Measurements from ENCODE around the gene SLC22A17. TPM values are rescaled to one million over a fixed set of nuclear protein-coding genes. Genes with fewer than 3 reads are reported as not detected.

SLC22A17 gene
- total RNA-seq, 1 experiment from 2014 or later: not detected

DNA sequence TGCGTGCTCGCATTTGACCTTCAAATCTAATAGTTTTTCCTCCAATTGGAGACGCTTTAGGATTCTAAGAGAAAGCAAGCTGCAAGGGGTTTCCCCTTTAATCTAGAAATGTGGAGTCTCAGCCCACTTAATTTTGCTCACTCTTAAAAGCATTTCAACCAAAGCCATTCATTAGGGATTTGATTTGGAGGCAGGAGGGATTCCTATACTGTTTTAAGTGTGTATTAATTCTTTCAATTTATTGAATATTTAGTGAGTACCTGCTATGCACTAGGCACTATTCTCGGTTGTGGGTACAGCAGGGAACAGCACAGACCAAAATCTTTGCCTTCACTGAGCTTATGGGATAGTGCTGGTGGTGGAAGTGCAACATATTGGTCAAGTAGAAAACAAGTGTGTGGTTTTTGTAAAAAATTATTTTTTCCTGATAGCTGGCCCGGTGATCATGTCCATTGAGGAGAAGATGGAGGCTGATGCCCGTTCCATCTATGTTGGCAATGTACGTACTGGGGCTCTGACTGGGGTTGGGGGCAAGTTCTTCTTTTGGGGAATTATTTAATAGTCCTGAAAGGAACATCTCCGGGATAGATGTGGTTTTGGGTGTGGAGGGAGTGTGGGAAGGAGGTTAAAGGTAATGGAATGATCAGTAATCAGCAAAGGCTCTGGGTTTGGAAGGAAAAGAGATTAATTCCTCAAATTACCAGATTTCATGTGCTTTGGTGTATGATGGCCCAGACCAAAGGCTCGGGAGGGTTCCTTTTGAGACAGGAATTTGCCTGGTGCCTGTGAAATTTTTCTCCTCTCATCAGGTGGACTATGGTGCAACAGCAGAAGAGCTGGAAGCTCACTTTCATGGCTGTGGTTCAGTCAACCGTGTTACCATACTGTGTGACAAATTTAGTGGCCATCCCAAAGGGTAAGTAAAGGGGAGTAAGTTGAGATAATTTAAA lies 29.8 kb downstream of the SLC22A17 start:
- Histone ChIP-seq H3K9me2 (ENCODE audit: insufficient read depth) (no peaks in the 10 kb centered on the region), H3F3A (ENCODE audit: insufficient read depth, low read depth) (peaks cover 26% of the 10 kb centered on the region; the same call in 1 of the 2 replicates), H3K9me3 (ENCODE audit: insufficient read depth, low read depth) (no peaks in the 10 kb centered on the region), H3K4me3 (peak overlapping the region; percentile 98), H2AFZ (no peak overlapping the region), H3K27me3 (ENCODE audit: insufficient read depth, low read depth) (no peaks in the 10 kb centered on the region), H3K27ac (0 out of 2 replicates have a peak overlapping the region, but pooled peaks have one; percentile 46), H3K4me1 (replicated peaks; ENCODE audit: insufficient read depth) (peaks cover 15% of the 10 kb centered on the region), H4K20me1 (ENCODE audit: insufficient read depth) (no peaks in the 10 kb centered on the region), H3K4me2 (peak overlapping the region; percentile 90), H3K79me2 (ENCODE audit: low read depth) (peaks cover 24% of the 10 kb centered on the region), H3K36me3 (ENCODE audit: low read depth) (peaks cover 20% of the 10 kb centered on the region; the same call in 1 of the 2 replicates)
- DNase-seq: no peak
- BruUV-seq (replicated peaks): no TSS peak
- TF ChIP-seq EZH2 (IDR thresholded peaks at IDR 0.05; ENCODE audit: low read depth): no peak
- TF ChIP-seq, protein P1, sequence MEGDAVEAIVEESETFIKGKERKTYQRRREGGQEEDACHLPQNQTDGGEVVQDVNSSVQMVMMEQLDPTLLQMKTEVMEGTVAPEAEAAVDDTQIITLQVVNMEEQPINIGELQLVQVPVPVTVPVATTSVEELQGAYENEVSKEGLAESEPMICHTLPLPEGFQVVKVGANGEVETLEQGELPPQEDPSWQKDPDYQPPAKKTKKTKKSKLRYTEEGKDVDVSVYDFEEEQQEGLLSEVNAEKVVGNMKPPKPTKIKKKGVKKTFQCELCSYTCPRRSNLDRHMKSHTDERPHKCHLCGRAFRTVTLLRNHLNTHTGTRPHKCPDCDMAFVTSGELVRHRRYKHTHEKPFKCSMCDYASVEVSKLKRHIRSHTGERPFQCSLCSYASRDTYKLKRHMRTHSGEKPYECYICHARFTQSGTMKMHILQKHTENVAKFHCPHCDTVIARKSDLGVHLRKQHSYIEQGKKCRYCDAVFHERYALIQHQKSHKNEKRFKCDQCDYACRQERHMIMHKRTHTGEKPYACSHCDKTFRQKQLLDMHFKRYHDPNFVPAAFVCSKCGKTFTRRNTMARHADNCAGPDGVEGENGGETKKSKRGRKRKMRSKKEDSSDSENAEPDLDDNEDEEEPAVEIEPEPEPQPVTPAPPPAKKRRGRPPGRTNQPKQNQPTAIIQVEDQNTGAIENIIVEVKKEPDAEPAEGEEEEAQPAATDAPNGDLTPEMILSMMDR (conservative IDR thresholded peaks at IDR 0.05): no peak
- ChIA-PET POLR2A (ENCODE audit: unreplicated experiment) (interaction anchor here (0.6 kb wide), 2 partner anchors 16 to 155 kb away, joined by 7 to 12 read pairs; partner anchors contain the start of gene BCL2L2), CTCF (interaction anchor here (0.8 to 1.2 kb wide), 2 partner anchors 22 to 202 kb away, joined by 3 to 4 read pairs; no protein-coding TSS in a partner anchor)
- intact Hi-C loops (cut with micrococcal nuclease; ENCODE audit: unreplicated experiment): loop anchor here (5.0 kb wide), 1 partner anchor 144 kb away; the partner anchor contains the start of gene NGDN

DNA sequence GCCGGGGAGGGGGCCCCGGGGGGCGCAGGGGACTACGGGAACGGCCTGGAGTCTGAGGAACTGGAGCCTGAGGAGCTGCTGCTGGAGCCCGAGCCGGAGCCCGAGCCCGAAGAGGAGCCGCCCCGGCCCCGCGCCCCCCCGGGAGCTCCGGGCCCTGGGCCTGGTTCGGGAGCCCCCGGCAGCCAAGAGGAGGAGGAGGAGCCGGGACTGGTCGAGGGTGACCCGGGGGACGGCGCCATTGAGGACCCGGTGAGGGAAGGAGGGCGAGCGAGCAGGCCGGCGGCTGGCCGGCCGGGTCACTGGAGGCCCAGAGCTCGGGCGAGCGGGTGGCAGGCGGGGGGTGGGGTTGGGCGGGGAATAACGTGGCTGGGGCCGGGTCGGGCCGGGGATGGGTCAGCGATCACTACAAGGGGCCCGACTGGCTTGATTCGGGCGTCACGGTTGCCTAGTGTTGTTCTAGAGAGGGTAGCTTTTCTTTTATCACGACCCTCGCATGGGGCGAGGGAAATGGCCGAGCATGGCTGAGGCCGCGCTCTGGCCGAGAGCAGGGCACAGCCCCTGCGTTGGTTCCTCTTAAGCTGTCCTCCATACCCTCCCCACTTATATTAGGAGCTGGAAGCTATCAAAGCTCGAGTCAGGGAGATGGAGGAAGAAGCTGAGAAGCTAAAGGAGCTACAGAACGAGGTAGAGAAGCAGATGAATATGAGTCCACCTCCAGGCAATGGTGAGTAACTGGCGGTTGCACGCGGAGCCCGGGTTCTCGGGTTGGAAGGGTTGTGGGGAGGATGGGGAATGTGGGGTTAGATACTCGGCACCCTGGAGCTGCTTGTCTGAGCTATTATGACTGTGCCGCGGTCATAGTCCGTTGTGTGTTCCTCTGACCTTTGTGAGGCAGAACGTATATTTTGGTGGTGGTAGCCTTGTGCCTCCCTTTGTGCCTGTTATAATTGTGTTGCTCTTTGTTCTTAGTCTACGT lies 30.8 kb downstream of the SLC22A17 start:
- no peak for TF ChIP-seq EZH2 (IDR thresholded peaks at IDR 0.05; ENCODE audit: low read depth)
- TF ChIP-seq, protein P1 (conservative IDR thresholded peaks at IDR 0.05): no peak
- DNase-seq: peak in 1 of 2 experiments; percentile 36
- H4K20me1 ChIP-seq (ENCODE audit: insufficient read depth): no peaks in the 10 kb centered on the region
- peaks cover 24% of the 10 kb centered on the region for H3K79me2 ChIP-seq (ENCODE audit: low read depth)
- H3F3A ChIP-seq (ENCODE audit: insufficient read depth, low read depth): peaks cover 16% of the 10 kb centered on the region; the same call in 1 of the 2 replicates
- H3K9me2 ChIP-seq (ENCODE audit: insufficient read depth): no peaks in the 10 kb centered on the region
- POLR2A ChIA-PET (ENCODE audit: unreplicated experiment): interaction anchor here (0.6 to 0.7 kb wide), 4 partner anchors 14 to 156 kb away, joined by 3 to 12 read pairs (median 8); no protein-coding TSS in a partner anchor
- BruUV-seq (replicated peaks): no TSS peak
- peak overlapping the region; percentile 55; the same call in 1 of the 2 replicates for H3K27ac ChIP-seq
- H2AFZ ChIP-seq: no peak overlapping the region
- peaks cover 15% of the 10 kb centered on the region for H3K4me1 ChIP-seq (replicated peaks; ENCODE audit: insufficient read depth)
- H3K27me3 ChIP-seq (ENCODE audit: insufficient read depth, low read depth): no peaks in the 10 kb centered on the region
- peak overlapping the region; percentile 90 for H3K4me2 ChIP-seq
- H3K36me3 ChIP-seq (ENCODE audit: low read depth): peaks cover 20% of the 10 kb centered on the region; the same call in 1 of the 2 replicates
- CTCF ChIA-PET: interaction anchor here (0.5 to 0.8 kb wide), 7 partner anchors 21 to 428 kb away, joined by 3 to 7 read pairs (median 4); no protein-coding TSS in a partner anchor
- H3K4me3 ChIP-seq: peak overlapping the region; percentile 98
- H3K9me3 ChIP-seq (ENCODE audit: insufficient read depth, low read depth): no peaks in the 10 kb centered on the region
- intact Hi-C loops (cut with micrococcal nuclease; ENCODE audit: unreplicated experiment): loop anchor here (5.0 kb wide), 1 partner anchor 145 kb away; the partner anchor contains the start of gene NGDN
